Measurements from ENCODE around the gene TCN2.
"Not testable (repeated sequence)": the region's sequence is repeated elsewhere in the genome, so short reads cannot be mapped to it uniquely, and the experiment has no call there.

Gene TCN2

GRCh38 chr22:30649430-30650007 is 42.5 kb downstream of the TCN2 start:
- DNase-seq, result peak; percentile 86 to 91

- no peak for DNase-seq
Observed at GRCh38 chr22:30650508-30651116, 43.6 kb downstream of the TCN2 start.

GRCh38 chr22:30652852-30653251 is 45.9 kb downstream of the TCN2 start:
- DNase-seq, result no peak

- no peak for DNase-seq
Observed at GRCh38 chr22:30654361-30654760, 47.4 kb downstream of the TCN2 start.

- no peak for DNase-seq
Observed at GRCh38 chr22:30655532-30655931, 48.6 kb downstream of the TCN2 start.

- DNase-seq, result no peak
Observed at GRCh38 chr22:30662040-30662439, 55.1 kb downstream of the TCN2 start.

- no peak for DNase-seq
Observed at GRCh38 chr22:30664798-30665197, 57.8 kb downstream of the TCN2 start.

GRCh38 chr22:30665266-30665665 is 58.3 kb downstream of the TCN2 start:
- no peak for DNase-seq

GRCh38 chr22:30665786-30666185 is 58.8 kb downstream of the TCN2 start:
- no peak for DNase-seq

- peak; percentile 16 to 44 for DNase-seq
Observed at GRCh38 chr22:30667107-30667493, 60.1 kb downstream of the TCN2 start.

- DNase-seq, result peak; percentile 91 to 94
Observed at GRCh38 chr22:30667494-30668385, 60.8 kb downstream of the TCN2 start, which contains the start of gene DUSP18. Gene DUSP18 (minus strand): TSS chr22:30667875. CDS start chr22:30664003, 3,872 bp downstream.

- DNase-seq, result no peak
Observed at GRCh38 chr22:30668386-30668710, 61.4 kb downstream of the TCN2 start.

- no peak for DNase-seq
Observed at GRCh38 chr22:30671071-30671470, 64.1 kb downstream of the TCN2 start.

- DNase-seq, result no peak
Observed at GRCh38 chr22:30673136-30673535, 66.2 kb downstream of the TCN2 start.

GRCh38 chr22:30674482-30674881 is 67.5 kb downstream of the TCN2 start:
- no peak for DNase-seq

GRCh38 chr22:30675436-30675835 is 68.5 kb downstream of the TCN2 start:
- DNase-seq, result no peak

GRCh38 chr22:30676565-30676964 is 69.6 kb downstream of the TCN2 start:
- DNase-seq, result not testable (repeated sequence)

All from activated CD4-positive, alpha-beta T cell treated with anti-CD3 and anti-CD28 coated beads for 4 hours (primary cell).